ENCODE data around the gene P4HA2.

Gene P4HA2

GRCh38 chr5:132227485-132228240 is at the start of gene P4HA2:
Gene P4HA2 (minus strand): TSS chr5:132227853. CDS start chr5:132218626, 9,227 bp downstream.
- peak; percentile 74 for DNase-seq

- DNase-seq = no peak
Observed at GRCh38 chr5:132277256-132277655, 49.6 kb upstream of the P4HA2 start.

- DNase-seq = no peak
Observed at GRCh38 chr5:132275367-132276220, 47.9 kb upstream of the P4HA2 start.

GRCh38 chr5:132274050-132274792 is 46.6 kb upstream of the P4HA2 start:
- DNase-seq = no peak

GRCh38 chr5:132273631-132274030 is 46.0 kb upstream of the P4HA2 start:
- DNase-seq = no peak

- DNase-seq = peak; percentile 72
Observed at GRCh38 chr5:132272311-132273210, 44.9 kb upstream of the P4HA2 start.

- peak; percentile 17 for DNase-seq
Observed at GRCh38 chr5:132271251-132272246, 43.9 kb upstream of the P4HA2 start.

GRCh38 chr5:132270706-132271105 is 43.1 kb upstream of the P4HA2 start:
- no peak for DNase-seq

- DNase-seq = no peak
Observed at GRCh38 chr5:132270335-132270665, 42.6 kb upstream of the P4HA2 start.

- no peak for DNase-seq
Observed at GRCh38 chr5:132269635-132270334, 42.1 kb upstream of the P4HA2 start.

GRCh38 chr5:132268769-132269551 is 41.3 kb upstream of the P4HA2 start:
- DNase-seq = no peak

- no peak for DNase-seq
Observed at GRCh38 chr5:132267931-132268768, 40.5 kb upstream of the P4HA2 start.

- no peak for DNase-seq
Observed at GRCh38 chr5:132267166-132267739, 39.6 kb upstream of the P4HA2 start.

GRCh38 chr5:132266836-132267160 is 39.1 kb upstream of the P4HA2 start:
- DNase-seq = no peak

- DNase-seq = no peak
Observed at GRCh38 chr5:132266031-132266835, 38.6 kb upstream of the P4HA2 start.

GRCh38 chr5:132265336-132266030 is 37.8 kb upstream of the P4HA2 start:
- no peak for DNase-seq
